ENCODE measurements around the gene NRG2. TPM values are rescaled to one million over a fixed set of nuclear protein-coding genes. Genes with fewer than 3 reads are reported as not detected.

NRG2 gene
- total RNA-seq (2021; ENCODE audit: unreplicated experiment) (0.91 TPM), Bru-seq, nascent RNA (percentile 31 among the genes with signal in this experiment), BruChase-seq, experiment 1, labeled RNA remaining after a 6-hour chase (percentile 17 among the genes with signal in this experiment), BruChase-seq, experiment 2, labeled RNA remaining after a 2-hour chase (percentile 29 among the genes with signal in this experiment)
- polyA plus RNA-seq (2012), result 0.35 and 0.65 TPM in 2 replicates
- long read RNA-seq, partial matches to known transcripts, result 0 of 1 reads
- long read RNA-seq, other reads (novel, unspliced or antisense), result 1 of 1 reads

DNA sequence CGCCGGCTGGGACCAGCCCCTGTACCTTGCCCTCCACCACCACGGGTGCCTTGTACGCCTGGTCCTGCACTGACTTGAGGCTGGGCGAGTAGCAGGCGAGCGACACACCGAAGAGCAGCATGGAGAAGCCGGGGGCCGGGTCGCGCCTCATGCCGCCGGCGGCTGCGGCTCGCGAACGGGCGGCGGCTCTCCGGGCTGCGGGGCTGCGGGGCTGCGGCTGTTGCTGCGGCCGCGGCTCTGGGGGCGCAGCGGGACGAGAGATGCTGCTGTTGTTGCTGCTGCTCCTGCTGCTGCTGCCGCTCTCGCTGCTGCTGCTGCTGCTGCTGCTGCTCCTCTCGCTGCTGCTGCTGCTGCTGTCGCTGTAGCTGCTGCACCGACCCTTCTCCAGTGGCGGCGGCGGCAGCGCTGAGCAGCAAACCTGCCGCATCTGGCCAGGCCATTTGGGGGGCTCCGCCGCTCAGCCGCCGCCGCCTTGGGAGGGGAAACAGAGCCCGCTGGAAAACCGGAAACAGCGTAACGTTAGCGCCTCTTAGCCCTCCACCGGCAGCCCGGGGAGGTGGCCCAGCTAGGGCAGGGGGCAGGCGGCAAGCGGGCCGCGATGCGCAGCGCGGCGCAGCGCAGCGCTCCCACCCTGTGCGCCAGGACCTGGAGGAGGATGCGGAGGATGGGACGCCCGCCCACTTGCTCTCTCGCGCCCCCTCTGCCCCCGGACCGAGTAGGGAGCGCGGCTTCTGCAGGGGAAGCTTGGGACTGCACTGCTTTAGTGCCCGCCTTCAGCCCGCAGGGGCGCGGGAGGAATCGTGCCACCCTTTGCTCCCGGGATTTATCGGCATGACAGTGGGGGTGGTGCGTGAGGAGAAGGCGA lies at the start of gene NRG2:
TSS of gene NRG2 (minus strand) at position 657 of the 865 bp plus-strand sequence.
- ChIA-PET RAD21 (ENCODE audit: low non-redundant PET in 1 of 2, low total read pairs in 2 of 2, uncharacterized antibody in 2 of 2, unreplicated experiment in 2 of 2) (interaction anchor here in 1 of 2 experiments (0.7 to 0.9 kb wide), 2 partner anchors 71 to 255 kb away, joined by 3 to 7 read pairs; no protein-coding TSS in a partner anchor), POLR2A (no interaction called here), CTCF (interaction anchor here (0.6 to 2.1 kb wide), 3 partner anchors 44 to 79 kb away, joined by 3 to 12 read pairs (median 3); no protein-coding TSS in a partner anchor)
- DNase-seq (ENCODE audit: low read depth, low spot score) (peak; percentile 24), ATAC-seq (peak; percentile 89)
- Histone ChIP-seq H3K9me3 (ENCODE audit: control insufficient read depth in 1 of 2, insufficient read depth in 1 of 2, low read depth in 1 of 2, low read length in 2 of 2) (no peaks in the 10 kb centered on the region), H3K79me2 (ENCODE audit: insufficient read depth, low read length) (no peaks in the 10 kb centered on the region), H3K4me1 (ENCODE audit: control insufficient read depth in 1 of 2, insufficient read depth in 2 of 2, low read length in 2 of 2) (peaks cover 3 to 27% of the 10 kb centered on the region in 2 experiments; a peak in 3 of 4 replicates), H3K4me3 (replicated peaks in 1 of 2; ENCODE audit: low read depth in 1 of 2, low read length in 2 of 2) (peak within 1 kb of the TSS; percentile 48 to 60), H3K9ac (ENCODE audit: low read length) (peak within 1 kb of the TSS; percentile 22; the same call in 1 of the 2 replicates), H3K36me3 (ENCODE audit: control insufficient read depth in 1 of 2, insufficient read depth in 2 of 2, low read length in 2 of 2) (no peaks in the 10 kb centered on the region), H3K27ac (ENCODE audit: low read depth, low read length) (peak within 1 kb of the TSS; percentile 28; the same call in 1 of the 2 replicates), H3K9me2 (ENCODE audit: insufficient read depth) (no peaks in the 10 kb centered on the region), H3K4me2 (ENCODE audit: low read length) (peak within 1 kb of the TSS; percentile 97), H3K27me3 (ENCODE audit: insufficient read depth, low read length) (no peaks in the 10 kb centered on the region), H4K20me1 (ENCODE audit: insufficient read depth) (no peaks in the 10 kb centered on the region), H2AFZ (ENCODE audit: low read depth, low read length, poor library complexity, severe bottlenecking) (peak within 1 kb of the TSS; percentile 87)
- TF ChIP-seq CTCF (IDR thresholded peaks at IDR 0.05 in 2 of 3, conservative IDR thresholded peaks at IDR 0.05 in 1 of 3; ENCODE audit: borderline replicate concordance in 1 of 3, insufficient read depth in 1 of 3, low read depth in 2 of 3, low read length in 2 of 3) (peak; percentile 44 to 53 (median 45); a peak in 4 of 6 replicates), POLR2AphosphoS5 (IDR thresholded peaks at IDR 0.05; ENCODE audit: low read depth, low read length) (peak; percentile 43), YY1 (IDR thresholded peaks at IDR 0.05; ENCODE audit: extremely low read depth, insufficient replicate concordance, low read depth, low read length) (no peak), EZH2phosphoT487 (IDR thresholded peaks at IDR 0.05; ENCODE audit: borderline replicate concordance) (no peak), REST (IDR thresholded peaks at IDR 0.05; ENCODE audit: low read depth) (no peak), EGR1 (IDR thresholded peaks at IDR 0.05; ENCODE audit: low read depth) (peak; percentile 60; the same call in 1 of the 2 replicates), CBX3 (IDR thresholded peaks at IDR 0.05; ENCODE audit: low read depth) (0 out of 2 replicates have a peak, but pooled peaks have one; percentile 39), RAD21 (IDR thresholded peaks at IDR 0.05; ENCODE audit: low read depth) (no peak)
- BruUV-seq (replicated peaks), result no TSS peak
- intact Hi-C loops (cut with micrococcal nuclease), result no loop called here
